H1 (cell line): ENCODE measurements around the gene TOM1L2. TPM values are rescaled to one million over a fixed set of nuclear protein-coding genes. Genes with fewer than 3 reads are reported as not detected.

Source experiments
- CTCF ChIA-PET: fragments of 300-600 bp; sonication (Branson Sonifier 250); formaldehyde crosslinking; loops from one replicate; lab custom pipeline; 2021; ENCODE audit not compliant: partially characterized antibody; lab: Charles Lee
- POLR2A ChIA-PET: fragments of 300-600 bp; sonication (Branson Sonifier 250); formaldehyde crosslinking; loops from one replicate; lab custom pipeline; 2021; ENCODE audit warnings: inconsistent platforms; ENCODE audit not compliant: partially characterized antibody; lab: Charles Lee
- DNase-seq, 2 experiments: peaks; one replicate each; pipeline versions ENCODE4 v3.0.0 to v3.0.0-alpha.2; 2010 to 2022; ENCODE audit warnings: low spot score in 2 of 2, low read depth in 1 of 2, mixed read lengths in 1 of 2
- FAIRE-seq: peaks from 2 replicates; lab custom pipeline; 2011; peaks lifted over from hg19 to GRCh38; lab: Jason Lieb, UNC
- H2AFZ ChIP-seq: 2 replicates; pipeline ENCODE4 v1.8.1; 2012; ENCODE audit warnings: low read length, inconsistent platforms
- H2AK5ac ChIP-seq: 2 replicates; pipeline ENCODE4 v1.6.1; 2013; ENCODE audit warnings: low read depth, low read length
- H2BK120ac ChIP-seq: replicated peaks from 2 replicates; pipeline ENCODE3; 2013; ENCODE audit warnings: low read depth, low read length, inconsistent platforms
- H2BK12ac ChIP-seq: 2 replicates; pipeline ENCODE4 v1.6.1; 2013; ENCODE audit warnings: low read depth, low read length
- H2BK15ac ChIP-seq: 2 replicates; pipeline ENCODE4 v1.6.1; 2013; ENCODE audit warnings: low read length
- H2BK20ac ChIP-seq: 2 replicates; pipeline ENCODE4 v1.6.1; 2013; ENCODE audit warnings: low read length
- H2BK5ac ChIP-seq: 2 replicates; pipeline ENCODE4 v1.6.1; 2013; ENCODE audit warnings: low read depth, low read length
- H3K14ac ChIP-seq: 2 replicates; pipeline ENCODE4 v1.6.1; 2013; ENCODE audit warnings: inconsistent platforms; ENCODE audit not compliant: insufficient read length
- H3K18ac ChIP-seq: 2 replicates; pipeline ENCODE4 v1.6.1; 2013; ENCODE audit warnings: low read length; ENCODE audit errors: extremely low read depth
- H3K23ac ChIP-seq: 2 replicates; pipeline ENCODE4 v1.6.1; 2013; ENCODE audit warnings: inconsistent platforms; ENCODE audit not compliant: insufficient read length
- H3K23me2 ChIP-seq: 2 replicates; pipeline ENCODE4 v1.6.1; 2013; ENCODE audit warnings: low read depth, low read length
- H3K27ac ChIP-seq: 2 replicates; pipeline ENCODE4 v1.6.1; 2011; ENCODE audit warnings: low read depth, low read length, inconsistent platforms
- H3K27me3 ChIP-seq, 4 experiments: replicated peaks in 1 of 4; 1 replicate in 1 of 4; 2 replicates in 3 of 4; pipeline versions ENCODE4 v1.6.1 to v1.8.1; 2011 to 2013; ENCODE audit warnings: low read length in 3 of 4, mild to moderate bottlenecking in 3 of 4, inconsistent platforms in 2 of 4, mixed read lengths in 2 of 4, moderate library complexity in 1 of 4; ENCODE audit not compliant: control insufficient read depth in 3 of 4, insufficient read depth in 3 of 4; ENCODE audit errors: extremely low read depth in 1 of 4
- H3K36me3 ChIP-seq, 4 experiments: 2 replicates each; pipeline versions ENCODE4 v1.6.1 to v1.8.1; 2011 to 2013; ENCODE audit warnings: mild to moderate bottlenecking in 4 of 4, low read length in 3 of 4, moderate library complexity in 2 of 4, control low read depth in 1 of 4, inconsistent platforms in 1 of 4; ENCODE audit not compliant: insufficient read depth in 4 of 4, control insufficient read depth in 2 of 4
- H3K4ac ChIP-seq: replicated peaks from 2 replicates; pipeline ENCODE3; 2013; ENCODE audit warnings: low read length, low read depth, mixed read lengths, inconsistent platforms; ENCODE audit not compliant: insufficient read length
- H3K4me1 ChIP-seq, 4 experiments: replicated peaks in 1 of 4; 1 replicate in 1 of 4; 2 replicates in 3 of 4; pipeline versions ENCODE4 v1.6.1 to v1.8.1; 2011 to 2013; ENCODE audit warnings: low read length in 3 of 4, inconsistent platforms in 2 of 4, mixed read lengths in 1 of 4; ENCODE audit not compliant: insufficient read depth in 4 of 4, control insufficient read depth in 3 of 4
- H3K4me2 ChIP-seq, 2 experiments: 2 replicates each; pipeline versions ENCODE4 v1.6.1 to v1.8.1; 2011 to 2013; ENCODE audit warnings: low read depth in 2 of 2, low read length in 2 of 2, control low read depth in 1 of 2, inconsistent platforms in 1 of 2, mild to moderate bottlenecking in 1 of 2; ENCODE audit not compliant: insufficient read depth in 1 of 2
- H3K4me3 ChIP-seq, 4 experiments: fragments of 200-600, 300-600 bp in 1 of 4; sonication (generic), shearing (Covaris generic), sonication (Bioruptor Twin) in 1 of 4; 2 replicates each; pipeline versions ENCODE4 v1.5.1 to v1.8.1; 2011 to 2016; ENCODE audit warnings: low read length in 4 of 4, low read depth in 3 of 4, control low read depth in 2 of 4, inconsistent platforms in 2 of 4, mild to moderate bottlenecking in 2 of 4, mixed read lengths in 1 of 4, moderate library complexity in 1 of 4; ENCODE audit not compliant: insufficient read depth in 2 of 4; ENCODE audit errors: extremely low read depth in 1 of 4
- H3K56ac ChIP-seq: replicated peaks from 2 replicates; pipeline ENCODE3; 2013; ENCODE audit warnings: low read depth, mild to moderate bottlenecking, mixed read lengths, low read length, inconsistent platforms; ENCODE audit not compliant: insufficient read length
- H3K79me1 ChIP-seq: 2 replicates; pipeline ENCODE4 v1.6.1; 2013; ENCODE audit warnings: low read depth, low read length, control low read depth
- H3K79me2 ChIP-seq, 2 experiments: 2 replicates each; pipeline versions ENCODE4 v1.6.1 to v1.8.1; 2012 to 2013; ENCODE audit warnings: low read length in 2 of 2, mild to moderate bottlenecking in 2 of 2, inconsistent platforms in 1 of 2; ENCODE audit not compliant: insufficient read depth in 2 of 2, control insufficient read depth in 1 of 2
- H3K9ac ChIP-seq, 4 experiments: replicated peaks in 1 of 4; 1 replicate in 1 of 4; 2 replicates in 3 of 4; pipeline versions ENCODE4 v1.6.1 to v1.8.1; 2011 to 2013; ENCODE audit warnings: low read depth in 3 of 4, low read length in 3 of 4, control low read depth in 2 of 4, mild to moderate bottlenecking in 2 of 4, moderate library complexity in 2 of 4, inconsistent platforms in 1 of 4; ENCODE audit errors: extremely low read depth in 1 of 4
- H3K9me3 ChIP-seq, 2 experiments: 2 replicates each; pipeline versions ENCODE4 v1.6.1 to v1.8.1; 2012 to 2013; ENCODE audit warnings: mild to moderate bottlenecking in 2 of 2, moderate library complexity in 2 of 2, control low read depth in 1 of 2, inconsistent platforms in 1 of 2, low read depth in 1 of 2, low read length in 1 of 2, mixed read lengths in 1 of 2; ENCODE audit not compliant: insufficient read depth in 2 of 2
- H4K20me1 ChIP-seq, 2 experiments: replicated peaks in 1 of 2; 2 replicates each; pipeline versions ENCODE3 to v1.8.1; 2011 to 2013; ENCODE audit warnings: inconsistent platforms in 2 of 2, low read length in 2 of 2, mild to moderate bottlenecking in 1 of 2; ENCODE audit not compliant: insufficient read depth in 2 of 2, control insufficient read depth in 1 of 2
- H4K5ac ChIP-seq: 2 replicates; pipeline ENCODE4 v1.6.1; 2013; ENCODE audit warnings: low read length, low read depth, mixed read lengths, inconsistent platforms; ENCODE audit not compliant: insufficient read length
- H4K8ac ChIP-seq: 2 replicates; pipeline ENCODE4 v1.8.0; 2013; ENCODE audit warnings: mild to moderate bottlenecking, moderate library complexity, low read length, inconsistent platforms; ENCODE audit not compliant: insufficient read depth; ENCODE audit errors: extremely low read depth
- H4K91ac ChIP-seq: replicated peaks from 2 replicates; pipeline ENCODE3; 2013; ENCODE audit warnings: low read length, mixed read lengths, inconsistent platforms; ENCODE audit not compliant: insufficient read length
- CHD1 ChIP-seq: IDR thresholded peaks from 2 replicates; pipeline ENCODE4 v1.6.1; 2012; ENCODE audit warnings: low read depth, low read length, improper control_type of control experiment
- KDM5A ChIP-seq: fragments of 200-600 bp; IDR thresholded peaks from 2 replicates; pipeline ENCODE4 v1.7.1; 2012; ENCODE audit warnings: mild to moderate bottlenecking, low read length, inconsistent platforms, mixed read lengths
- RFX5 ChIP-seq: IDR thresholded peaks from 2 replicates; pipeline ENCODE4 v1.6.1; 2011; ENCODE audit warnings: low read depth, low read length, improper control_type of control experiment, borderline replicate concordance
- SAP30 ChIP-seq: fragments of 300-600 bp; sonication (generic); IDR thresholded peaks from 2 replicates; pipeline ENCODE4 v1.7.1; 2012; ENCODE audit warnings: low read length, moderate library complexity, mild to moderate bottlenecking, inconsistent platforms; ENCODE audit not compliant: insufficient read depth, insufficient replicate concordance
- SP2 ChIP-seq: IDR thresholded peaks from 2 replicates; pipeline ENCODE4 v1.6.1; 2012; ENCODE audit warnings: mild to moderate bottlenecking, low read length, inconsistent platforms
- USF2 ChIP-seq: IDR thresholded peaks from 2 replicates; pipeline ENCODE4 v1.6.1; 2011; ENCODE audit warnings: low read length, improper control_type of control experiment
- YY1 ChIP-seq: IDR thresholded peaks from 2 replicates; pipeline ENCODE4 v1.6.1; 2011; ENCODE audit warnings: low read depth, mild to moderate bottlenecking, low read length
- polyA plus RNA-seq, 7 experiments: library from polyadenylated mRNA; depleted of rRNA in 3 of 7; stranded (reverse) in 5 of 7; unstranded in 2 of 7; fragments of >200 nt in 5 of 7; fragments of 200-250 nt in 2 of 7; gene quantifications; 1 replicate in 5 of 7; 2 replicates in 1 of 7; 4 replicates in 1 of 7; pipeline versions ENCODE4 v1.2.1 to v1.2.3, GENCODE V29; 2011 to 2013; ENCODE audit warnings: missing spikeins in 2 of 7, mixed read lengths in 2 of 7
- total RNA-seq: library from RNA; stranded (reverse); fragmentation: NEBNext Ultra II Directional; extraction: Animal tissue kit (Norgen Biotek cat#: 25700); gene quantifications from 2 replicates; pipeline ENCODE4 v1.2.1, GENCODE V29; 2021

Gene TOM1L2
- total and polyA plus RNA-seq, 2 of the 8 experiments (the other 6 are each of a cell fraction or from before 2014, with no cell fraction given), result 2.0 to 3.4 TPM

- no peak overlapping the region for H4K91ac ChIP-seq
- no peak overlapping the region for H2BK12ac ChIP-seq
- DNase-seq, result no peak
- H3K36me3 ChIP-seq, result no peaks in the 10 kb centered on the region
- no peak overlapping the region for H3K56ac ChIP-seq
- no peak overlapping the region for H3K23ac ChIP-seq
- no peaks in the 10 kb centered on the region for H4K20me1 ChIP-seq
- H2BK5ac ChIP-seq, result no peak overlapping the region
- no peak overlapping the region for H3K18ac ChIP-seq
- H2BK20ac ChIP-seq, result no peak overlapping the region
- H4K8ac ChIP-seq, result no peak overlapping the region
- no peak overlapping the region for H2AFZ ChIP-seq
- no peak for FAIRE-seq
- no peaks in the 10 kb centered on the region for H3K23me2 ChIP-seq
- H3K4me3 ChIP-seq, result no peak overlapping the region
- no peaks in the 10 kb centered on the region for H3K9me3 ChIP-seq
- H3K27ac ChIP-seq, result no peak overlapping the region
- H3K79me1 ChIP-seq, result no peaks in the 10 kb centered on the region
- H3K27me3 ChIP-seq, result no peaks in the 10 kb centered on the region
- H3K4me2 ChIP-seq, result no peak overlapping the region
- no peak overlapping the region for H2AK5ac ChIP-seq
- peaks cover 10 to 30% (median 15%) of the 10 kb centered on the region in 4 experiments for H3K4me1 ChIP-seq
- no peaks in the 10 kb centered on the region for H3K79me2 ChIP-seq
- H3K4ac ChIP-seq, result no peak overlapping the region
- CTCF ChIA-PET, result interaction anchor here (0.6 to 2.4 kb wide), 7 partner anchors 17 to 116 kb away, joined by 3 to 8 read pairs (median 4); partner anchors contain the start of gene ATPAF2
- TF ChIP-seq YY1, result no peak
- TF ChIP-seq CHD1, result no peak
- no peak for TF ChIP-seq USF2
- no peak for TF ChIP-seq KDM5A
- no peak for TF ChIP-seq SP2
- TF ChIP-seq SAP30, result no peak
- TF ChIP-seq RFX5, result no peak
- TF ChIP-seq, all 59 proteins: peak for 0
- Histone ChIP-seq H3K14ac (no peak overlapping the region), H3K9ac (no peak overlapping the region), H2BK15ac (no peak overlapping the region), H2BK120ac (no peak overlapping the region), H4K5ac (no peak overlapping the region)
- POLR2A ChIA-PET, result no interaction called here
Measured at GRCh38 chr17:17924857-17925250, 47.3 kb downstream of the TOM1L2 start.
